ENCODE data around the gene CYTH1.

The CYTH1 gene

DNA sequence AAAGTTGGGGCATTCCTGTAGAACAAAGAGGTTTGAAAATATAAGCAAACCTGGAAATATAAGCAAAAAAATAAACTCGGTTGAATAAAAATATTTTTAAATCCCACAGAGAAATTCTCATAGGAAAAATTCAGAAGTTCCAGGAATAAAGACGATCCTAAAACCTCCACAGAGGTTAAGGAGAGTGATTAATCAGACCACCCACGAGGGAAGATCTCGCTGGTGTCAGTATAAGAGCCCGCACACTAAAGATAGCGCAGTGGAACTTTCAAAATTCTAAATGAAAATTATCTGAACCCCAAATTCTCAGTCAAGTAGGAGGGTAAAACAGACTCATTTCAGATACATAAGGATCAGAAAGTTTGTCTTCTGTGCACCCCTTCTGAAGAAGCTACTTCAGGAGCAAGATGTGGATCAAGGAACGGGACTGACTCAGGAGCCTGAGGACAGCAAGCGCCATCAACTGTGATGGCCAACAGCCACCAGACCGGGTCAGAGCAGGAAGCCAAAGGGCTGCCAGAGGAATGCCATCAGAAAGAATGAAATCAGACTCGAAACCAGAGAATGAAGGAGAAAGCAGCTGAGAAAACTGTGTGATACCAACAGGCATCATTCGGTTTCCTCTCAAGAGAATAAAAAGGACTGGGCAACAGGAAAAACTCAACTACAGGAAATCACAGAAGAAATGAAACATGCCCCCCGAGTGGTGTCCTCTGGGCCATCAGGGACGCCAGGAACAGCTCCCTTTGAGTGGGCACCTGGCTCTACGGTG lies 66.9 kb downstream of the CYTH1 start:
- no peak for ATAC-seq

DNA sequence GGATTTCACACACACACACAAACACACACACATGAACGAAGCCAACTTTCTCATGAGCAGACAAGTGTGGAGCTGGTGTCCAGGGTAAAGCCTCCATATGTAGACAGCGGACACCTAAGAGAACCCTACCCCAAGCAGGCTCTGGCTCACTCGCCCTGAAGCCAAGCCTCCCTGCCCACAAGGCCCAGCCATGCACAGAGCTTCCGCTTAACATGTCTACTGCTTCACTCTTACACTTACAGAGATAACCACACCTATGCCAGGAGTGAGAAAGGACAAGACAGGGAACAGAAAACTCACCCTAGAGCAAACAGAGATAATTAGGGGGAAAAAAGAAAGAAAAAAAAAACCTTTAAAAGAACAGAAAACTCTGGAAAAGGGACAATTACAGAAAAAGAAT lies 67.5 kb downstream of the CYTH1 start:
- ATAC-seq, result no peak

GRCh38 chr17:78712043-78712442 lies 70.0 kb downstream of the CYTH1 start:
- no peak for ATAC-seq

- ATAC-seq, result no peak
These were observed 71.5 kb downstream of the CYTH1 start for GRCh38 chr17:78710607-78711006.

- ATAC-seq, result peak; percentile 25 to 31
These were observed 72.3 kb downstream of the CYTH1 start for GRCh38 chr17:78709751-78710181.

DNA sequence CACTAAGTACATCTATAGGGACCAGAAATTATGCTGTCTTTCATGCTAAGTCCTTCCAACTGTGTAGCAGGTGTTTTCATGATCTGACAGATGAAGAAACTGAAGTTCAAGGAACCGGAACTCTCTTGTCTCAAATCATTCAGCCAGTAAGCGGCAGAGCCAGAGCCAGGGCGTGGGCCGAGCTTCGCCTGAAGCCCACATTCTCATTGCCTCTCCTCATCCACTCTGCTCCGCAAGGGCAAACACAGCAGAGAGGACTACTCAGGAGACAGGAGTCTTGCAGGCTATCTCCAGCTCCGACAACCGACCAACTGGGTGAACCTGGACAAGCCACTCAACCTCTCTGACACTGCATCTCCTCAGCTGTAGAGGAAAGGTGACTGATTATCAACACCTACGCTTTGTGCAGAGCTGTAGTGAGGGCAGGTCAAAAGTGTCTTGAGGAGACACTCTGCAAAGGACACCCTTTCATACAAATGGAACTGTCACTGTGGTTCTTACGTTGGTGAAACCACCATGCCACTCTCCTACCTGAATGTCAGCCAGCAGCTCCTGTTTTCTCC lies 72.9 kb downstream of the CYTH1 start:
- ATAC-seq, result peak; percentile 68 to 71

DNA sequence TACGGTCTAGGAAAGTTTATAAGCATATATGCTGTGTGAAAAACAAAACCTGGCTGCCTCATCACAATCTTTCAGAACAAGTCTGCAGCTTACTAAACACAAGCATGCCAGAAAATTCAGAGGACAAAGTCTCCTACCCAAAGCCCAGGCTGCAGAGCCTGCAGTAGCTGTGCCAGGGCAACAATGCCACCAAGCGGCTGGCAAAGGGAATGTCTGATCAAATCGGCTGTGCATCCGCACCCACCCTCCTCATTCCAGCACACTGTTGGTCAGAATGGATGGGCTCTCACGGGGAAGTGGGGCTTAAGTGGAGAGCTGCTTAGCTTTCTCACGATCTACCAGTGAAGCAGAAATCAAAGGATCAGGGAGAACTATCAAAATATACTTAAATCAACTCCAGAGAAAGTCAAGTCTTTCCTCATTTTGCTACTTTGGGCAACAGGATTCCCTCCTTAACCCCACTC lies 73.5 kb downstream of the CYTH1 start:
- peak; percentile 64 to 69 for ATAC-seq

- ATAC-seq, result no peak
These were observed 74.2 kb downstream of the CYTH1 start for GRCh38 chr17:78707923-78708322.

GRCh38 chr17:78707016-78707415 lies 75.1 kb downstream of the CYTH1 start:
- no peak for ATAC-seq

- ATAC-seq, result peak; percentile 42 to 50
These were observed 75.7 kb downstream of the CYTH1 start for GRCh38 chr17:78706271-78706915.

DNA sequence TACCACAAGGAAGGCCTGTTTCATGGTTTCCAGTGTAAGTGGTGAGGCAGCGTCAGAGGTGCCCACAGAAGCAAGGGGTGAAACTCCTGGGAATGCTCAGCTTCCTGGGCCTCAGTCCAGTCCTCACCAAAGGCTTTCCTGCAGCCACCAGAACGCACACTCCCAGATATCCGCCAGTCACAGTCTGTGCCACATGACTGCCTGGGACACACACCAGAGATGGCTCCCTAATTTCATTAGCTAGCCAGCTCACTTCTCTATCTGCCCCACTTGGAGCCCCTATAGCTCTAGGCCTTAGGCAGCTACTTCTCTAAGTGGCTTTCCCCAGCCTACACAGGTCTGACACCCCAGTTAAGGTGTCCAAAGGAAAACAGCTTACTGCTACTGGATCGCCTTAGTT lies 77.0 kb downstream of the CYTH1 start:
- ATAC-seq, result no peak

DNA sequence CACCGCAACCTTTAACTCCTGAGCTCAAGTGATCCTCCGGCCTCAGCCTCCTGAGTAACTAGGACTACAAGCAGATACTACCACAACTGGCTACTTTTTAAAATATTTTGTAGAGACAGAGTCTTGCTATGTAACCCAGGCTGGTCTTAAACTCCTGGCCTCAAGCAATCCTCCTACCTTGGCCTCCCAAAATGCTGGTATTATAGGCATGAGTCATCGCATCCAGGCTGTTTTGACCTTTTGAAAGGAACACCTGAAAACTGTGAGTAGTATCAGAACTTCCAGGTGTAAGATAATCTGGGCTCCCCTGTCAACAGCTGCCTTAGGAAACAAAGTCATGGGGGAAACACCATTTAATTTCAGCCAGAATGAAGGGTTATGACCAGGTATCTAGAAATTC lies 77.5 kb downstream of the CYTH1 start:
- ATAC-seq, result no peak

- ATAC-seq, result peak; percentile 38 to 58
These were observed 84.3 kb downstream of the CYTH1 start for GRCh38 chr17:78697554-78698343.

- ATAC-seq, result no peak
These were observed 85.0 kb downstream of the CYTH1 start for GRCh38 chr17:78697122-78697521.

- no peak for ATAC-seq
These were observed 85.8 kb downstream of the CYTH1 start for GRCh38 chr17:78696016-78696982.

DNA sequence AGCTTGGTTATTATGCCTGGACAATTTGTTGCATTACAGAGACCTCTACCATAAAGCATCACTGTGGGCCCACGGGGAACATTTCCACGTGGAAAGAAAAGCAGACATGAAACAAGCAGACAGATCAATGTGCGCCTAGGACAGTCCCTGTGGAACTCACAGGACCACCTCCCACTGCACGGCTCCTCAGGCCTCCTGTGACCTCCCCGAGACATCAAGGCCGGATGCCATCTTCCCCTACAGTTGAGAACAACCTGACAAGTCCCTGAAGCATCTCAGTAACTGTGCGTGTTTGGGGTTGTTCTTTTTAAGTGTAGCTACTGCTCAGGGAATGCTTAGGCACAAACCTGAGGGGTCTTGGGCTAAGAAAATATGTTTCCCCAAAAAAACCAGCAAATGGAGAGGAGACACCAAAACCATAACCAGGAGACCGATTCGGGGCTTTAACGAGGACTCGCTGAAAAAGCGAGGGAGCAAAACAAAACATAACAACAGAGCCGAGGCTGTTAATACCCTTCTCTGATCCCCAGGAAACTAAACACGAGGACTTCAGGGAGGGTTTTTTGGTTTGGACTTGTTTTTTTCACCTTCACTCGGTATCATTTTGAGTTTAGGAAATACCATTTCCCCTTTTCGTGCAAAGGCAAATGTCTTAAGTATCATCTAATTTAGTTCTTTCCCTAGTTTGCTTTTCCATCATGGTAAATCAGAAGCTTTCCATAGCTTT lies 87.1 kb downstream of the CYTH1 start:
- no peak for ATAC-seq

GRCh38 chr17:78693346-78694083 lies 88.6 kb downstream of the CYTH1 start:
- no peak for ATAC-seq

DNA sequence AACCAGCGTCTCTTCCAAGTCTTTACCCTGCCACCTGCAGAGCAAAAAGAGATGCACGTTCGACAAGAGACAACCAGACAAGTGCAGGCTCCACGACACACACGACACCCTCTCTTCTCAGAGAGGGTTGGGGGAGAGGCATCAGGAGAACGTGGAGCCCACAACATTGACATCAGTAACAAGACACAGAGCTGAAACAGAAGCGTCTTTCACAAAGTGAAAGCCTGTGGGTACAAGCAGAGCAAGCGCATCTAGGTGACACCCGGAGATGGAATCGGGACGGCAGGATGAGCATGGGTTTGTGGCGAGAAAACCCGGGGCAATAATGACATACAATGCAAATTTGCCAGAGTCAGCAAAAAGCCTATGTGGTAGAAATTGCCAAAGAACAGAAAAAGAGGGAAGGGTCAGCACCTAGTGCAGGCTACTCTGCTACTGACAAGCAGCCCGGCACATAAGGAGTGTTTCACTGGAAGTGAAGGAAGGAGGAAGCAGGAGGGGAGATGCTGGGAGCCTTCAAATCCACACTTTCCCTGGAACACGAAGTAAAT lies 89.5 kb downstream of the CYTH1 start:
- ATAC-seq, result no peak

GRCh38 chr17:78689029-78689428 lies 93.0 kb downstream of the CYTH1 start:
- ATAC-seq, result no peak

DNA sequence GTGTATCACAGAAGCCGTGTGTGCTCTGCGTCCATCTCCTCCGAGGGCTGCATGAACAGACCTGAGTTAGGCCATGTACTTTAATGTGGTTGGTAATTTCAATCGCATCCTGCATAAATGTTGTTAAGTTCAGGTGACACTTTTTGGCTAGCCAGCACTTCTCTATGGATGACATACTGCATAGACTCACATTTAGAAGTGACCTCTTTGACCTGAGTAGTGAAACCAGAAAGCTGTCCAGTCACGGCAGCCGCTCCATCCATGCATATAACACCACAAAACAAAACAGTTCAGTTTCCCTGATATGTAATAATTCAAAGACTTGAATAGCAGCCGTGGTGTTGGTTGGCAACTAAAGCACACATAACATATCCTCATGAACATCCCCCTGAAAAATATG lies 94.1 kb downstream of the CYTH1 start:
- ATAC-seq, result no peak
